Left lobe of liver (tissue), 2 donors: Measurements from ENCODE around the gene DDX56. TPM values are rescaled to one million over a fixed set of nuclear protein-coding genes. Genes with fewer than 3 reads are reported as not detected.
A peak's percentile ranks its signal among the peaks of the same experiment; 100 is the strongest.
"Not testable (repeated sequence)": the region's sequence is repeated elsewhere in the genome, so short reads cannot be mapped to it uniquely, and the experiment has no call there.

Source experiments
- ATAC-seq: fragments of 200-7000 bp; cut with Tn5 transposase; one replicate; pipeline ENCODE4 v1.9.1; 2020; ENCODE audit warnings: mild to moderate bottlenecking, moderate library complexity
- DNase-seq: peaks from one replicate; pipeline ENCODE4 v3.0.0-alpha.2; 2020; ENCODE audit warnings: low spot score
- total RNA-seq: library from RNA; stranded (reverse); gene quantifications from one replicate; pipeline ENCODE4 v1.2.1, GENCODE V29; 2021
- donor health status: DM: no; HTN: no; CAD: no; lungs with moderate emphysema.
- donor health status: DM: no; HTN: yes; CAD: no.

DDX56 gene
- total RNA-seq, 1 donor from 2014 or later = 32.9 TPM

DNA sequence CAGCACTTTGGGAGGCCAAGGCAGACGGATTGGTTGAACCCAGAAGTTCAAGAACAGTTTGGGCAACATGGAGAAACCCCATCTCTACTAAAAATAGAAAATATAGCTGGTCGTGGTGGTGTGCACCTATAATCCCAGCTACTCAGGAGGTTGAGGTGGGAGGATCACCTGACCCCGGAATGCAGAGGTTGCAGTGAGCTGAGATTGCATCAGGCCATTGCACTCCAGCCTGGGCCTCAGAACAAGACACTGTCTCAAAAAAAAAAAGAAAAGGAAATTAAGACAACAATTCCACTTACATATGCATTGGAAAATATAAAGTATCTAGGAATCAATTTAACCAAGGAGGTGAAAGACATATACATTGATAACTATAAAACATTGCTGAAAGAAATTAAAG lies 25.5 kb upstream of the DDX56 start:
- ATAC-seq = no peak
- no peak for DNase-seq

DNA sequence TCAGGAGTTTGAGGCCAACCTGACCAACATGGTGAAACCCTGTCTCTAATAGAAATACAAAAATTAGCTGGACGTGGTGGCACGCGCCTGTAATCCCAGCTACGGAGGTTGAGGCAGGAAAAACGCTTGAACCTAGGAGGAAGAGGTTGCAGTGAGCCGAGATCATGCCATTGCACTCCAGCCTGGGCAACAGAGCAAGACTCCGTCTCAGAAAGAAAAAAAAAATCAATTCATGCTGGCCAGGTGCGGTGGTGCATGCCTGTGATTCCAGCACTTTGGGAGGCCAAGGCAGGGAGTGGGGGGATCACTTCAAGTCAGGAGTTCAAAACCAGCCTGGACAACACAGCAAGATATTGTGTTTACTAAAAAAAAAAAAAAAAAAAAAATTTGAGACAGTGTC lies 23.5 kb upstream of the DDX56 start:
- ATAC-seq = not testable (repeated sequence)
- peak; percentile 4 for DNase-seq

DNA sequence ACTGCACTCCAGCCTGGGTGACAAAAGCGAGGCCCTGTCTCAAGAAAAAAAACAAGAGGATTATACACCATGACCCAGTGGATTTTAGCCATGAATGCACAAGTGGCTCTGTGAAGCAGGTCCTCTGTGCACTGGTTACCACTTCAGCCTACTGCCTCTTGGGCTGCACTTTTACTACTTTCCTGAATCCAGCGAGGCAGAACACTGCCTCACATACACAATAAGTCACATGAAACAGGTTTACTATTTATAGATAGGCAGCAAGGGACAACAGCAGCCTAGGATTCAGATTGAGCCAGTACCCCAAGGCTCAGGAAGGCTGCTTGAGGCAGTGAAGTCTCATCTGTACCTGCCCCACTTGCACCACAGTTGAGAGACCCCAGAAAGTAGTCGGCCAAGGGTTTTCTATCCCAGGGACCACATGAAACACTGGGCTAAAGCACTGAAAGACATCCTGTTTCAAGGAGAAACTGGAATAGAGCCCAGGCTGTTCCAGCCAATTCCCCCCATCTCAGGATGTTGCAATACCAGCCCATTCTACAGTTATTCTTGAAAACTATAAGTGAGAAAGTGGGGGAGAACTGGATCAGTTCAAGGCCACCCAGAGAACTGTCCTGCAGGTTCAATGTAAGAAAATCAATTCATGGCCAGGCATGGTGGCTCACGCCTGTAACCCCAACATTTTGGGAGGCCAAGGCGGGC lies 22.4 kb upstream of the DDX56 start:
- peak; percentile 22 for DNase-seq
- no peak for ATAC-seq

DNA sequence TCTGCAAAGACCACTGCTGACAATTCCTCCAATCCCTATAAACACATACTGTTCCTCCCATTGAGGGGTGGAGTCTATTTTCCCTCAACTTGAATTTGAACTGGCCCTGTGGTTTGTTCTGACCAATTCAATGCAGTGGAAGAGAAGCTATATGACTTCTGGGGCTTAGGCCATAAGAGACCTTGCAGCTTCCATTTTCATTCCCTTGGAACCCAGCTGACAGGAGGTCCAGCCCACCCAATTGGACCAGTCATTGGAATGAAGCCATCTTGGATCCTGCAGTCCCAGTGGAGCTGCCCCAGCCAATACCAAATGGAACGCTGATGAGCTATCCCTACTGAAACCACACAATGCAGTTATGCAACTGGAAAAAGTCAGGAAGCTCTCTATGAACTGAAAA lies 17.2 kb upstream of the DDX56 start:
- ATAC-seq (no peak), DNase-seq (no peak)

DNA sequence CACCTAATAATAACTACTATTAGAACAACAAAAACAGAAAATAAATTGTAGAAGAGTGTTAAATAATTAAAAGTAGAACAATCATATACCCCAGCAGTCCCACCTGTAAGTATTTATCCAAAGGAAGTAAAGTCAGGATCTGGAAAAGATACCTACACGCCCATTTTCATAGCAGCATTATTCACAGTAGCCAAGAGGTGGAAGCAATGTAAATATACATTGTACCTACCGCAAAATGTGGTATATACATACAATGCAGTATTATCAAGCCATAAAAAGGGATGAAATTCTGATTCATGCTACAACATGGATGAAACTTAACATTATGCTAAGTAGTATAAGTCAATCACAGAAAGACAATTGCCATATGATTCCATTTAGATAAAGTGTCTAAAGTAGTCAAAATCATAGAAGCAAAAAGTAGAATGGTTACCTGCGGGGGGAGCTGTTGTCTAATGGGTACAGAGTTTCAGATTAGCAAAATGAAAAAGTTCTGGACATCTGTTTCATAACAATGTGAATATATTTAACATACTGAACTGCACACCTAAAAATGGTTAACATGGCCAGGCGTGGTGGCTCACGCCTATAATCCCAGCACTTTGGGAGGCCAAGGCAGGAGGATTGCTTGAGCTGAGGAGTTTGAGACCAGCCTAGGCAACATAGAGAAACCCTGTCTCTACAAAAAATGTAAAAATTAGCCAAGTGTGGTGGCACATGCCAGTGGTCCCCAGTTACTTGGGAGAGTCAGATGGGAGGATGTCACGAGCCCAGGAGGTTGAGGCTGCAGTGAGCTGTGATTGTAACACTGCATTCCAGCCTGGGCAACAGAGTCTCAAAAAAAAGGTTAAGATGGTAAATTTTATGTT lies 14.4 kb upstream of the DDX56 start:
- peak; percentile 93 for ATAC-seq

GRCh38 chr7:44583146-44583865 lies 9.6 kb upstream of the DDX56 start:
- ATAC-seq (no peak), DNase-seq (no peak)

More for the DNA sequence above, 14.4 kb upstream of the DDX56 start:
- DNase-seq = no peak

DNA sequence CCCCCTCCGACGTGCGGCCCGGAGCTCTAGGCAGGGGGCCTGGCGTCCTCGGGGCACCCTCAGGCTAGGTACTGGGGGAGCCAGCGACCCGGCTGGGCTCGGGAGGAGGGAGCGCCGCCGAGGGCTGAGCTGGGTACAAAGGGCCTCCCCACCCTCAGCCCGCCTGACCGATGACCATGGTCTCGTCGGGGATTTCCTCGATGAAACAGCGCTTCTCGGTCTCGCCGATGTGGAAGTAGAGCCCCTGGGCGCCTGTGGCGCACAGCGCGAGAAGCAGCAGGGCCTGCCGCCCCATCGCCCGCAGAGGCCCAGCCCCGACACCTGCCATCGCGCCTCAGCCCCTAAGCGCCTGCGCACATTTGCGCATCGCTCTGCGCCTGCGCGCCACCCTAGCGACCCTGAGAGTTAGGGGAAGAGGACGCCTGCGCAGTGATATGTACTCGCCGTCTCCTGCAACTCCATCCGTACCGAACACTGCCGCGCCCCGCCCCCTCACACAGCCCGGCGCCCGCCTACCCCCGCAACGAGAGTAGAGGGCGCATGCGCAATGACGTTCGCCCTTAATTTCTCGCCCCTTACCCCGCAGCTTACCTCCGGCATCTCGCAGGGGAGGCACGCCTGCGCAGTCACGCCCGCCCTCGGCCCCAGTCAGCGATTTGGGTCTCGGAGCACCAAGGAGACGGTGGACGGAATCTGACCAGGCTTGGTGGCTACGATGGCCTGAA lies 8.3 kb upstream of the DDX56 start, which contains the start of gene TMED4:
Gene TMED4, minus strand, starts transcription at position 353 of the 725 bp plus-strand sequence. Its CDS starts 25 bp downstream, at position 328.
- DNase-seq (peak; percentile 100), ATAC-seq (peak; percentile 92)

DNA sequence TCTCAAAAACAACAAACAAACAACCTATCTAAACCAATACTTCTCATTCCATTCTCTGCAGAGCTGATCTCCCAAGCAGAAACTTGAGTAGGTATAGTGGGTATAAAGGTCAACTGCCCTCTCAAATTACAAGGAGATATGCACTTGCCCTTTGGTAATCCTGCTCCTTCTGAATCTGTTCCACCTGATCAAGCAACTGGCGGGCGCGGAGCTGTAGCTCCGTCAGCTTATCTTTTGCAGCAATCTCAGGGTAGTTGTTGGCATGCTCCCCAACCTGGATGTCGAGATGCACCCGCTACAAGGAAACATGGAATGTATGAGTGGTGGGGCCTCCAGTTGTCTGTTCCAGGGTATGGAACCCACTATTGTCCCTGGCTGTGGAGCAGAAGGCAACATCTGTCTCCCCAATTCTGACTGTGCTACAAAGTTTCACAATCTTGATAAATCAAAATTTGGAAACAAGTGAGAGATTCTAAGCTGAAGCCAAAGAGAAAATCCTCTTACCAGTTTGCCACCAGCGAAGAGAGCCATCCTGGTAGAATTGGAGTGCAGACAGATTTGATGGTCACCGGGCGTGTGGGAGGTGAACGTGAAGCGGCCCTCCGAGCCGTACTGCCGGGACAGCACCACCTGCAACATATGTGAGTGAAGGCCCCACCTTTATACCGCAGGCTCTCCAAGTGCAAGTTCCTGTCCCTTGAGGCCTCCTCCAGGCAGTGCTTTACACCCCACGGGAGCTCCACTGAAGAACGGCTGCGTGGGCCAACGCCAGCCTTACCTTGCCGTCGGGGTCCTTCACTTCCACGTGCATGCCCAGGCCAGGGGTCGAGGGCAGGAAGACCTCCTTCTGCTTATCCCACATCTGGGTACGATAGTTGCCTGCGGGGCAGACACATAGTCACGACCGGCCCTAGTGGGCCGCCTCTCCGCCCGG lies 7.5 kb upstream of the DDX56 start:
- ATAC-seq (peak; percentile 25), DNase-seq (peak; percentile 54)

- no peak for ATAC-seq
- DNase-seq = no peak
Observed at GRCh38 chr7:44576228-44576627, 2.5 kb upstream of the DDX56 start.

- no peak for DNase-seq
- no peak for ATAC-seq
Observed at GRCh38 chr7:44575054-44575453, 1.3 kb upstream of the DDX56 start.

GRCh38 chr7:44574287-44574872 lies 672 bp upstream of the DDX56 start:
- ATAC-seq (no peak), DNase-seq (no peak)

GRCh38 chr7:44572771-44573170 lies 937 bp downstream of the DDX56 start:
- DNase-seq = peak; percentile 24

DNA sequence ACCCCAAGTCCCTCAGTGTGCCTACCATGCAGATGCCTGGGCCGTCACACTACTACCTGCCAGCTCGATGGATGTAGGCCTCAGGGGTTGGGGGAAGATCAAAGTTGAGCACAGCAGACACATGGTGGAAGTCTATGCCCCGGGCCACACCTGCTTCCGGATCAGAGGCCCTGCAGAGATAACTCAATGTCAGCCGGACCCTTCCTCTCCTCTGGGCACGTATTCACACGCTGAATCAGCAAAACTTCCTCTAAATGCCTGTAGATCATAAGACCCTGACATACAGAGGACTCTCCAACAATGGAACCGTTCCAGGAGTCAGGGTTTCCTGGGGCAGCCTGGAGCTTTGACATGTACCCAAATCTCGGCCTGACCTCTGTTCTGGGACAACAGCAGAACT lies 3.7 kb downstream of the DDX56 start:
- ATAC-seq = no peak
- DNase-seq = peak; percentile 35

More at GRCh38 chr7:44572771-44573170, 937 bp downstream of the DDX56 start:
- ATAC-seq = no peak

DNA sequence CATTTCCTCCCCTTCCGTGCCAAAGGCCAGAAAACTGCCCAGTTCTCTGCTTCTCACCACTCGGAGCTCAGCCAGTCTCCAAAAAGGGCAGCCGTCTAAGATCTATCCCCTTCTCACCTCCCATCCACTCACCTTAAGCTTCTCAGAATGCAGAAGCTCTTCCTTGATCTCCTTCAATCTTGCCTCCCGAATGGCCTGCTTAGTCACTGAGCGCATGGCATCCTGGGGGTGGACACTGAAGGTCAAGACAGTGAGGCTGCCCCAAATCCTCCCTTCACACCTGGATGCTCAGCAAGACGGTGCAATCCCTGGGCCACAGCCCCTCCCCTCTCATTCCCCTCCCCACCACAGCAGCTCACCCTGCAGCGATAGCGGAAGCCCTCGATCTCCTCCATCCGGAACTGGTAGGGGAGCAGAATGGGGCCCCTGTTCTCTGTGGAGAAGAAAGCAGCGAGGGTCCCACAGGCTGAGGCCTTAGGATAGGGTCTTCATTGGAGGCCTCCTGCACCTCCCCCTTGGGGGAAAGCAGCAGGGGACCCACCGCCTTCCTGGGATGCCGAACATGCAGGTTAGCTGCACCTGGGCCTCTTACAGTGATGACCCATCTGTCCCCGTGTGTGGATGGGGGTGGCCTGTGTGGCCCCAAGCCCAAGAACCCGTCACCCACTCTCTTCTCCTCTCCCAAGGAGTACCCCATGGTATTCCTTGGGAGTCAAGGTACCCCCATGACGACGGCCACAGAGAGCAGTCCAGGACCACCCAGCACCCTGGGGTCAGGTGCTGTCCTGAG lies 4.7 kb downstream of the DDX56 start:
- ATAC-seq (peak; percentile 10), DNase-seq (peak; percentile 35)

DNA sequence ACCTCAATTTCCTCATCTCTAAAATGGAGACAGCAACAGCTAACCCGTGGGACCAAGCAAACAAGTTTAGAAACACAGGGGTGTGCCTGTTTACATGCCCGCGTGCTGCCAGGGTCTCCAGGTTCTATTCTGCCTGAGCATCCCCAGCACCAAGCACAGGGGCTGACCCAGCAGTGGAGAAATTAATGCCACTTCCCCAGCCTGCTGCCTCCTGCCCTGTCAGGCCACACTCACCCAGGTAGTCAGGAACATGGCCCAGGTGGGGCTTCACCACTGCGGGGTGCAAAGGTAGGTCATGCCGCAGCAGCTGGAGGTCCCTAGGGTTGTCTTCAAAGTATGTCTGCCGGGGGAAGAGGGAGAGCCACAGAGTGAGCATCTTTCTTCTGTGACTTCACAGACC lies 5.8 kb downstream of the DDX56 start:
- ATAC-seq = no peak
- peak; percentile 38 for DNase-seq

GRCh38 chr7:44566680-44567079 lies 7.0 kb downstream of the DDX56 start:
- DNase-seq (no peak), ATAC-seq (no peak)

GRCh38 chr7:44565795-44566559 lies 7.7 kb downstream of the DDX56 start:
- DNase-seq (peak; percentile 39), ATAC-seq (peak; percentile 13)
